Pancreas (tissue), 10 donors: ENCODE measurements around the gene HES4. TPM values are rescaled to one million over a fixed set of nuclear protein-coding genes. Genes with fewer than 3 reads are reported as not detected.

ENCODE experiments used
- ATAC-seq, 4 donors: fragments of 200-7000 bp; cut with Tn5 transposase; one replicate each; pipeline versions ENCODE4 v1.8.0 to v1.9.1; 2020; ENCODE audit warnings: mild to moderate bottlenecking in 4 of 4, moderate library complexity in 4 of 4
- DNase-seq, 6 donors: peaks; one replicate each; pipeline ENCODE4 v3.0.0-alpha.2; 2020
- FAIRE-seq: peaks from 2 replicates; lab custom pipeline; 2012; peaks lifted over from hg19 to GRCh38; lab: Jason Lieb, UNC
- H3K27ac ChIP-seq, 4 donors: fragments of 200-600 bp; sonication (generic); 1 replicate in 3 of 4; 2 replicates in 1 of 4; pipeline versions ENCODE4 v1.5.0 to v1.8.0; 2020
- H3K27me3 ChIP-seq, 4 donors: fragments of 200-600 bp; one replicate each; pipeline ENCODE4 v1.8.0; 2021
- H3K36me3 ChIP-seq, 3 donors: fragments of 200-600 bp; sonication (generic) in 1 of 3; one replicate each; pipeline versions ENCODE4 v1.5.0 to v1.8.0; 2020 to 2021
- H3K4me1 ChIP-seq, 3 donors: fragments of 200-600 bp; one replicate each; pipeline ENCODE4 v1.8.0; 2021
- H3K4me3 ChIP-seq, 4 donors: fragments of 200-600 bp; sonication (generic) in 2 of 4; one replicate each; pipeline versions ENCODE4 v1.5.0 to v1.8.0; 2020 to 2021
- H3K9me3 ChIP-seq, 4 donors: fragments of 200-600 bp; one replicate each; pipeline ENCODE4 v1.8.0; 2021
- CTCF ChIP-seq, 4 donors: fragments of 200-600 bp; sonication (generic) in 3 of 4; IDR thresholded peaks; one replicate each; pipeline versions ENCODE4 v1.5.0 to v1.8.0; 2021; ENCODE audit warnings: antibody characterized with exemption in 4 of 4
- WGBS, 2 donors: extraction: QIAGEN DNeasy Blood & Tissue Kit; methylation state at CpG; one replicate each; pipeline ENCODE4 v1.1.7; 2013; 5-methylcytosine and 5-hydroxymethylcytosine counted together
- intact Hi-C, 3 donors: fragments of 100-400 bp; cut with DNase I; formaldehyde crosslinking; loops; one replicate each; pipeline versions ENCODE4 v1.11.1 to v1.14.2; 2022
- polyA plus RNA-seq, 2 donors: library from polyadenylated mRNA; stranded (reverse); fragments of 200-250 nt; gene quantifications; one replicate each; pipeline ENCODE4 v1.2.3, GENCODE V29; 2013
- total RNA-seq, 6 donors: library from RNA; stranded (reverse); fragmentation: NEBNext Ultra II Directional in 4 of 6; extraction: Animal tissue kit (Norgen Biotek cat#: 25700) in 4 of 6; gene quantifications; one replicate each; pipeline versions ENCODE4 v1.2.1 to v1.2.4, GENCODE V29; 2021 to 2023
- donor health status: healthy with polysubstance abuse.
- donor health status: DM: no; HTN: no; CAD: no; lungs with moderate emphysema.
- donor health status: DM: no; HTN: no; CAD: no.
- donor health status: control.
- donor health status: control.
- donor health status: Bipolar disorder and iron deficiency.
- donor health status: DM: yes; HTN: yes; CAD: no.
- donor health status: DM: no; HTN: no; CAD: no.
- donor health status: DM: no; HTN: no; CAD: no.
- donor health status: DM: yes; HTN: yes; CAD: no.

The HES4 gene
- total and polyA plus RNA-seq, 8 donors, result 13.2 to 46.4 (median 25.6) TPM

DNA sequence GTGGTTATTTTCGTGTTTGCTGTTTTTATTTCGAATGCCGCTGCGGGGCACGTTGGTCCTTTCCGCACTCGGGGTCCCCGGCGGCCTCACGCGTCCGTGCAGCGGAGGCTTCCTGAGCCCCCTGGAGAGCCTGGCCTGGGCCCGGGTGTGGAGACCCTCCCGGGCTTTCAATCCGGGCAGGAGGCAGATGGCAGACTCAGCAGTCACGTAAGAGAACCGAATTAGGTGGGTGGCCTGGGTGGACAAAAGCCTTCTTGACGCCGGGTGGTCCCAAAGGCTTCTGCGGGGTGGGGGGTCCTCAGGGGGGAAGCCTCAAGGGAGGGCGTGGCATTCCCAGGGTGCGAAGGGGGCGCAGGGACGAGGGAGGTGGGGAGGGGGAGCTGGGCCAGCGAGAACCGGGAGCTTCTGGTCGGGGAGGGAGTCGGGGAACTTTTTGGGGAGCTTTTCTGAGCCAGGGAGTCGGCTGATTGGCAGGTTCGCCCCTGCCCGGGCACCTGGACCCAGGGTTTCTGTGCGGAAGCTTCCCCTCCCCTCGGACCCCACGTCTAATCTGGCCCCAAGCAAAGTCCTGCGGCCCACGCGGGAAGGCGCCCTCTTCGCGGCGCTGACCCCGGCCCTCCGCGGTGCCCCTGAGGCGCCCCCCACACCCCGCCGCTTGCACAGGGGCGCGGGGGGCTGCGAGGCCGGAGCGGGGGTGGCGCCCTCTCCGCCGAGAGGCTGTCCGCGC lies 1.3 kb upstream of the HES4 start:
- peak in 5 of 6 donors; percentile 25 to 71 (median 59) for DNase-seq
- no peaks in the 10 kb centered on the region for H3K9me3 ChIP-seq
- peak overlapping the region; percentile 90 to 96 (median 91) for H3K27ac ChIP-seq
- no peaks in the 10 kb centered on the region for H3K36me3 ChIP-seq
- no peak for ATAC-seq
- intact Hi-C loops, result no loop called here
- H3K27me3 ChIP-seq, result no peaks in the 10 kb centered on the region
- peaks cover 9 to 21% (median 10%) of the 10 kb centered on the region in 3 donors for H3K4me1 ChIP-seq
- 1 to 5% methylated on average over 49 to 58 of the region's 58 CpGs for WGBS, 2 donors
- TF ChIP-seq CTCF (IDR thresholded peaks at IDR 0.05), result no peak
- H3K4me3 ChIP-seq, result peak overlapping the region; percentile 33 to 58 (median 48)
- no peak for FAIRE-seq

DNA sequence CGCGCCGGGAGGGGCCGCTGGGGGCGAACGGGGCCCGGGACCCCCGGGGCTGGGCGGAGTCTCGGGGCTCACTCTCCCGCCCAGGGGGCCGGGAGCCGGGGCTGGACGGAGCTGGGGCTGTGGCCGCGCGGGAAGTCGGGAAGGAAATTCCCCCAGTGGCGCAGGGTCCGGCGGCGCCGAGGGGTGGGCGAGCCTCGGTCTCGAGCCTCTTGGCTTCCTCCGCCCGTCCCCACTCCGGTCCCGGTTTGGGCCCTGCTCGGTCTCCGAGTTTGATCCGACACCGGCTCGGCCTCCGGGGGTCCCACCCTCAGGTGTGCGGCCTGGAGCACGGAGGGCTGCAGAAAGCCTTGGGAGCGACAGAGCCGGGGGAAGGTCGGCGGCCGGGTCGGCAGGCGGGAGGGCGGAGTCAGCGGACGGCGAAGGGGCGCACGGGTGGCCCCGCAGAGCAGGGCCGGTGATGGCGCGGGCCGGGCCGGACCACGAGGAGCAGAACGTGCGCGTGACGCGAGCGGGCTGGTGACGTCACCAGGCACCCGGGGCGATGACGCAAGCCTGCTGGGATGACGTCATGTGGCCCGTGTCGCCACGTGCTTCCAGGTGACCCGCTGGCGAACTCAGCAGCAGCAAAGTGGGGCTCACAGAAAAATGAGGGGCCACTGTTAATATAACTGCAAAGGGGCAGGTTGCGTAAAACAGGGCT lies 610 bp upstream of the HES4 start:
- intact Hi-C loops, result no loop called here

DNA sequence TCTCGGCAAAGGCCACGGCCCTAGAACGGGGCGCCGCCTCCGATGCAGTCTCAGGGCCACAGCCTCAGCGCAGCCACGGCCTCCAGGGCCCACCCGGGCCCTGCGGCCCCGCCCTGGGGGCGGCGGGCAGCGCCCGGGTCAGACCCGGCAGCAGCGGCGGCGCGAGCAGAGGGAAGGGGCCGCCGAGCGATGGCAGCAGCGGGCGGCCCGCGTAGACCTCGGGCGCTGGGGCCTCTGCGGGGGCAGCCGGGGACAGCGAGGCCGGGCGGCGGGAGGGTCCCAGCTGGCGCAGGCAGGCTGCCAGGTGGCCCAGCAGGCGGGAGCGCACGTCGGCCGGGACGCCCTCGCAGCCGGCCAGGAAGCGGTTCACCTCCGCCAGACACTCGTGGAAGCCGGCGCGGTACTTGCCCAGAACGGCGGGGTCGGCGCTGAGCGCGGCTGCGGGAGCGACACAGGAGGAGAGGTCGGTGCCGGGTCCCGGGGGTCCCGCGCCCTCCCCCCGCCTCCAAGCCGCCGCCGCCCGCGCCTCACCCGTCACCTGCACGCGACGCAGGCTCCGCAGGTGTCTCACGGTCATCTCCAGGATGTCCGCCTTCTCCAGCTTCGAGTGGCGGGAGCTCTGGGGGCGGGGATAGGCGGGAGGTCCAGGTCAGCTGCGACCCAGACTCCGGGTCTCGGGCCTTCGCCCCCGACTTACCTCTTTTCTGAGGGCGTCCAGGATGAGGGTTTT lies 737 bp downstream of the HES4 start:
- intact Hi-C loops, result no loop called here
- Histone ChIP-seq H3K4me3 (peak overlapping the region; percentile 33 to 58 (median 48)), H3K9me3 (no peaks in the 10 kb centered on the region), H3K27ac (peak overlapping the region; percentile 58 to 92 (median 80)), H3K27me3 (no peaks in the 10 kb centered on the region), H3K4me1 (peaks cover 0 to 4% (median 0%) of the 10 kb centered on the region in 3 donors), H3K36me3 (no peaks in the 10 kb centered on the region)
- ATAC-seq (peak in 2 of 4 donors; percentile 3), DNase-seq (peak; percentile 15 to 83 (median 54)), FAIRE-seq (no peak)
- 0 to 1% methylated on average over 50 to 86 of the region's 86 CpGs for WGBS, 2 donors
- TF ChIP-seq CTCF (IDR thresholded peaks at IDR 0.05), result no peak

More for the DNA sequence above, 610 bp upstream of the HES4 start:
- Histone ChIP-seq H3K9me3 (no peaks in the 10 kb centered on the region), H3K27ac (peak overlapping the region; percentile 90 to 96 (median 91)), H3K36me3 (no peaks in the 10 kb centered on the region), H3K4me3 (peak overlapping the region; percentile 33 to 58 (median 48)), H3K27me3 (no peaks in the 10 kb centered on the region), H3K4me1 (peaks cover 9 to 15% (median 10%) of the 10 kb centered on the region in 3 donors)
- TF ChIP-seq CTCF (IDR thresholded peaks at IDR 0.05), result no peak
- DNase-seq (peak; percentile 62 to 90 (median 86)), ATAC-seq (peak; percentile 53 to 59 (median 58)), FAIRE-seq (no peak)
- WGBS, 2 donors, result 0 to 1% methylated on average over 49 to 75 of the region's 75 CpGs

- Histone ChIP-seq H3K4me3 (peak overlapping the region; percentile 33 to 58 (median 48)), H3K4me1 (peaks cover 0 to 4% (median 0%) of the 10 kb centered on the region in 3 donors), H3K9me3 (no peaks in the 10 kb centered on the region), H3K27me3 (no peaks in the 10 kb centered on the region), H3K27ac (no peak overlapping the region), H3K36me3 (no peaks in the 10 kb centered on the region)
- intact Hi-C loops, result no loop called here
- ATAC-seq (no peak), FAIRE-seq (no peak), DNase-seq (peak in 1 of 6 donors; percentile 58)
- WGBS, 2 donors, result 0 to 3% methylated on average over 16 to 24 of the region's 27 CpGs
- TF ChIP-seq CTCF (IDR thresholded peaks at IDR 0.05), result no peak
These were observed 1.2 kb downstream of the HES4 start for GRCh38 chr1:998745-998994.
